CD4-positive, CD25-positive, alpha-beta regulatory T cell (primary cell): ENCODE data around the gene VSX2. TPM values are rescaled to one million over a fixed set of nuclear protein-coding genes. Genes with fewer than 3 reads are reported as not detected.

Experiments used
- ATAC-seq, 2 donors: fragments of 150-1000 bp; cut with Tn5 transposase; one replicate each; pipeline ENCODE4 v1.10.0; 2021; ENCODE audit warnings: low read depth in 2 of 2, moderate number of reproducible peaks in 2 of 2, moderate library complexity in 1 of 2
- DNase-seq, 3 donors: peaks; one replicate each; pipeline versions ENCODE4 v3.0.0 to v3.0.0-alpha.2; 2012 to 2022; ENCODE audit warnings: mixed read lengths in 1 of 3
- H3K27ac ChIP-seq: one replicate; pipeline ENCODE4 v1.7.0; 2013; ENCODE audit warnings: mild to moderate bottlenecking, low read length; ENCODE audit not compliant: insufficient read depth, poor library complexity, severe bottlenecking
- H3K27me3 ChIP-seq: one replicate; pipeline ENCODE4 v1.7.0; 2013; ENCODE audit warnings: low read length; ENCODE audit not compliant: control insufficient read depth, insufficient read depth
- H3K36me3 ChIP-seq: one replicate; pipeline ENCODE4 v1.7.0; 2013; ENCODE audit warnings: mild to moderate bottlenecking, low read length, moderate library complexity; ENCODE audit not compliant: control insufficient read depth, insufficient read depth
- H3K4me1 ChIP-seq: 2 replicates; pipeline ENCODE4 v1.7.0; 2013; ENCODE audit warnings: mild to moderate bottlenecking, low read length; ENCODE audit not compliant: insufficient read depth, control insufficient read depth, poor library complexity, severe bottlenecking
- H3K4me3 ChIP-seq: one replicate; pipeline ENCODE4 v1.7.0; 2013; ENCODE audit warnings: low read depth, mild to moderate bottlenecking, low read length, moderate library complexity
- H3K9me3 ChIP-seq, 2 experiments: 1 replicate in 1 of 2; 2 replicates in 1 of 2; pipeline ENCODE4 v1.7.0; 2013; ENCODE audit warnings: low read length in 2 of 2, mild to moderate bottlenecking in 1 of 2, moderate library complexity in 1 of 2; ENCODE audit not compliant: control insufficient read depth in 2 of 2
- H3K27ac Mint-ChIP-seq, 3 donors: one replicate each; pipeline ENCODE4 v1.8.0; 2020 to 2022; ENCODE audit warnings: mild to moderate bottlenecking in 3 of 3, mixed read lengths in 3 of 3, moderate library complexity in 2 of 3
- H3K27me3 Mint-ChIP-seq: one replicate; pipeline ENCODE4 v1.8.0; 2022; ENCODE audit warnings: mild to moderate bottlenecking, mixed read lengths
- H3K36me3 Mint-ChIP-seq: one replicate; pipeline ENCODE4 v1.8.0; 2020; ENCODE audit warnings: mixed read lengths
- H3K4me1 Mint-ChIP-seq, 4 donors: one replicate each; pipeline ENCODE4 v1.8.0; 2020 to 2022; ENCODE audit warnings: mixed read lengths in 4 of 4, mild to moderate bottlenecking in 1 of 4
- H3K4me3 Mint-ChIP-seq, 4 donors: one replicate each; pipeline ENCODE4 v1.8.0; 2020 to 2022; ENCODE audit warnings: mild to moderate bottlenecking in 4 of 4, mixed read lengths in 4 of 4, moderate library complexity in 3 of 4
- H3K9me3 Mint-ChIP-seq, 7 donors: one replicate each; pipeline ENCODE4 v1.8.0; 2020 to 2022; ENCODE audit warnings: mixed read lengths in 7 of 7, mild to moderate bottlenecking in 3 of 7, moderate library complexity in 2 of 7
- polyA plus RNA-seq, 4 donors: library from polyadenylated mRNA; unstranded; fragments of 300-500 nt; fragmentation: Illumina TruSeq; gene quantifications; one replicate each; pipeline ENCODE4 v1.2.3, GENCODE V29; 2021
- total RNA-seq: library from RNA; stranded (reverse); gene quantifications from one replicate; pipeline ENCODE4 v1.2.3, GENCODE V29; 2022

Gene VSX2
- total and polyA plus RNA-seq, 5 donors from 2014 or later: 0.08 TPM; not detected in 4

GRCh38 chr14:74243051-74243450 lies 3.8 kb downstream of the VSX2 start:
- no peak for ATAC-seq
- H3K27me3 Mint-ChIP-seq: peaks cover 86% of the 10 kb centered on the region
- H3K4me3 ChIP-seq: no peak overlapping the region
- H3K27ac Mint-ChIP-seq: no peak overlapping the region
- H3K36me3 Mint-ChIP-seq: no peaks in the 10 kb centered on the region
- H3K27me3 ChIP-seq: peaks cover 37% of the 10 kb centered on the region
- no peaks in the 10 kb centered on the region for H3K36me3 ChIP-seq
- no peak overlapping the region for H3K27ac ChIP-seq
- DNase-seq: no peak
- H3K4me1 Mint-ChIP-seq: peaks cover 0 to 30% (median 9%) of the 10 kb centered on the region in 4 donors
- H3K9me3 Mint-ChIP-seq: peaks cover 0 to 5% (median 0%) of the 10 kb centered on the region in 7 donors
- no peaks in the 10 kb centered on the region for H3K9me3 ChIP-seq
- peaks cover 21% of the 10 kb centered on the region for H3K4me1 ChIP-seq
- peak overlapping the region in 2 of 4 donors; percentile 4 to 38 for H3K4me3 Mint-ChIP-seq

DNA sequence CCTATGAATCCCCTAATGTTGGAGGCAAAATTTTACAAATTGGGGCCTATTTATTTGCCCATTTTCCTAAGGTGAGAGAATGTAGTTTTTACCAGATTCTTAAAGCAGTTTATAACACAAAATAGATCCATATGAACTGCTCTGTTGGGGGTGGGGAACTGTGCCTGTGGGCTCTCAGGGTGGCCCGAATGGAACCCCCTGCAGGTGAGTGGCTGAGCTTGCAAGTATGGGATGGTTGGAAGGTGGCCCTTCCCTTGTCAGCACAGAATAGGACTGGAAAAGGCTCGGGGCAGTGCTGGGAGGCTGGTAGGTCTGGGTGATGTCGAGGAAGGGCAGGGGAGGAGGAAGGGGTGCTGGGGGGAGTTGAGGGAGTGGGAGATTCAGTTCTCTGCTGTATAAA lies 4.9 kb downstream of the VSX2 start:
- H3K27ac Mint-ChIP-seq: no peak overlapping the region
- H3K9me3 ChIP-seq: no peaks in the 10 kb centered on the region
- peaks cover 21% of the 10 kb centered on the region for H3K4me1 ChIP-seq
- peaks cover 27% of the 10 kb centered on the region for H3K27me3 ChIP-seq
- no peaks in the 10 kb centered on the region for H3K36me3 Mint-ChIP-seq
- no peak overlapping the region for H3K4me3 Mint-ChIP-seq
- no peak for ATAC-seq
- DNase-seq: no peak
- peaks cover 0 to 5% (median 0%) of the 10 kb centered on the region in 7 donors for H3K9me3 Mint-ChIP-seq
- no peak overlapping the region for H3K4me3 ChIP-seq
- H3K4me1 Mint-ChIP-seq: peaks cover 0 to 26% (median 9%) of the 10 kb centered on the region in 4 donors
- H3K36me3 ChIP-seq: no peaks in the 10 kb centered on the region
- H3K27me3 Mint-ChIP-seq: peaks cover 86% of the 10 kb centered on the region
- no peak overlapping the region for H3K27ac ChIP-seq

- no peak for DNase-seq
- H3K9me3 Mint-ChIP-seq: peaks cover 0 to 5% (median 0%) of the 10 kb centered on the region in 7 donors
- ATAC-seq: no peak
- peaks cover 81% of the 10 kb centered on the region for H3K27me3 Mint-ChIP-seq
- no peaks in the 10 kb centered on the region for H3K36me3 Mint-ChIP-seq
- peaks cover 27% of the 10 kb centered on the region for H3K27me3 ChIP-seq
- H3K4me1 Mint-ChIP-seq: peaks cover 0 to 24% (median 9%) of the 10 kb centered on the region in 4 donors
- no peak overlapping the region for H3K27ac ChIP-seq
- H3K4me3 Mint-ChIP-seq: peak overlapping the region in 1 of 4 donors; percentile 17
- H3K36me3 ChIP-seq: no peaks in the 10 kb centered on the region
- H3K4me1 ChIP-seq: peaks cover 14% of the 10 kb centered on the region
- H3K27ac Mint-ChIP-seq: no peak overlapping the region
- H3K9me3 ChIP-seq: no peaks in the 10 kb centered on the region
- no peak overlapping the region for H3K4me3 ChIP-seq
Observed at GRCh38 chr14:74245292-74245691, 6.0 kb downstream of the VSX2 start.

DNA sequence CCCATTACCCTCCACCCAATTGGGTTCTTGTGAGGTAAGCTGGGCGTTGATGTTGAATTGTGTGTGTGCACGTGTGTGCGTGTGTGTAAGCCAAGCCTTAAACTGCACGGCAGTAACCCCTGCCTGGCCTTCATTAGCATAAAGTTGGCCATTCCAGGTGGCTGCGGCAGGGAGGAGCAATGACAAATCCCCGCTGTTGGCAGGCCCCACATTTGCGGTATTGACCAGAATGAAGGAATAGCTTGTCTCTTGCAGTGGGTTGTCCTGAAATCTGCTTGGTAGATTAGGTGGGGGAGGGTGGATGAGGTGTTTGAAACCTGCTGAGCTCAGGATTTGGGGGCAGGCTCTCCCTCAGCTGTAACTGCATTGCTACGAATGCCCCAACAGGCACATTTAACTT lies 7.3 kb downstream of the VSX2 start:
- H3K36me3 Mint-ChIP-seq: peaks cover under 1% of the 10 kb centered on the region
- Histone ChIP-seq H3K9me3 (no peaks in the 10 kb centered on the region), H3K36me3 (no peaks in the 10 kb centered on the region), H3K4me1 (peaks cover 5% of the 10 kb centered on the region), H3K27me3 (peaks cover 25% of the 10 kb centered on the region), H3K4me3 (no peak overlapping the region), H3K27ac (no peak overlapping the region)
- H3K4me3 Mint-ChIP-seq: no peak overlapping the region
- peaks cover 0 to 5% (median 0%) of the 10 kb centered on the region in 7 donors for H3K9me3 Mint-ChIP-seq
- DNase-seq (no peak), ATAC-seq (no peak)
- H3K27me3 Mint-ChIP-seq: peaks cover 76% of the 10 kb centered on the region
- no peak overlapping the region for H3K27ac Mint-ChIP-seq
- H3K4me1 Mint-ChIP-seq: peaks cover 0 to 18% (median 9%) of the 10 kb centered on the region in 4 donors

- peaks cover 64% of the 10 kb centered on the region for H3K27me3 Mint-ChIP-seq
- H3K9me3 ChIP-seq: no peaks in the 10 kb centered on the region
- H3K9me3 Mint-ChIP-seq: peaks cover 0 to 3% (median 0%) of the 10 kb centered on the region in 7 donors
- no peak overlapping the region for H3K27ac Mint-ChIP-seq
- H3K4me3 ChIP-seq: no peak overlapping the region
- H3K36me3 Mint-ChIP-seq: peaks cover 3% of the 10 kb centered on the region
- peaks cover 13% of the 10 kb centered on the region for H3K27me3 ChIP-seq
- no peaks in the 10 kb centered on the region for H3K36me3 ChIP-seq
- peaks cover 0 to 10% (median 7%) of the 10 kb centered on the region in 4 donors for H3K4me1 Mint-ChIP-seq
- DNase-seq (no peak), ATAC-seq (no peak)
- no peak overlapping the region for H3K27ac ChIP-seq
- H3K4me1 ChIP-seq: peaks cover 5% of the 10 kb centered on the region
- H3K4me3 Mint-ChIP-seq: peak overlapping the region in 1 of 4 donors; percentile 49
Observed at GRCh38 chr14:74248017-74248416, 8.8 kb downstream of the VSX2 start.

DNA sequence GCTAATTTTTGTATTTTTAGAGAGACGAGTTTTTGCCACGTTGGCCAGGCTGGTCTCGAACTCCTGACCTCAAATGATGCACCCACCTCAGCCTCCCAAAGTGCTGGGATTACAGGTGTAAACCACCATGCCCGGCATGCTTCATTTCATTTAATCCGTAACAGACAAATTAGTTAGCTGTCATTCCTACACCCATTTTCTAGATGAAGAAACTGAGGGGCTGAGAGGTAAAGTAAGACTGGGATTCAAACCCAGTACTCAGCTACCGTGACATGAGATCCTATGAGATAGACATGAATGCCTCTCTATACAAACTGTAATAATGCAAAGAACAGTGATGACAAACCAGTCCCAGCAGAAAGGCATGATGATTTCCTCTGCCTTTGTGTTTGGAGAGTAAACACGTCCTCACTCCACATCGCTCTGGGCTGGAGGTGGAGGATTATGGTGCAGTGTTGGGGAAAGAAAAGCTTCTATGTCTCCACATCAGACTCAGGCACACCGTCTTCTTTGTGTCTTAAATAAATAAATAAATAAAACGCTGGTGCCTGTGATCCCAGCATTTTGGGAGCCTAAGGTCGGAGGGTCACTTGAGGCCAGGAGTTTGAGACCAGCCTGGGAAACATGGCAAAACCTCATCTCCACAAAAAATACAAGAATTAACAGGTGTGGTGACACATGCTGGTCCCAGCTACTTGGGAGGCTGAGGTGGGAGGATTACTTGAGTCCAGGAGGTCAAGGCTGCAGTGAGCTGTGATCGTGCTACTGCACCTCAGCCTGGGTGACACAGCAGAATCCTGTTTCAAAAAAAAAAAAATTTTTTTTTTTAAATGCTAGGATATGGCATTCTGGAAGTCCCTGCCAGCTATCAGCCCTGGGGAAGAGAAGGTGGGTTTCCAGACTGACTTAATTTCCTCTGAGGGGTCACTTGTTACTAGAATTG lies 10.5 kb downstream of the VSX2 start:
- Histone ChIP-seq H3K36me3 (no peaks in the 10 kb centered on the region), H3K9me3 (no peaks in the 10 kb centered on the region), H3K27me3 (peaks cover under 1% of the 10 kb centered on the region), H3K4me1 (peaks cover 5% of the 10 kb centered on the region), H3K27ac (no peak overlapping the region), H3K4me3 (no peak overlapping the region)
- ATAC-seq (no peak), DNase-seq (no peak)
- H3K27ac Mint-ChIP-seq: no peak overlapping the region
- peaks cover 0 to 2% (median 0%) of the 10 kb centered on the region in 7 donors for H3K9me3 Mint-ChIP-seq
- H3K27me3 Mint-ChIP-seq: peaks cover 57% of the 10 kb centered on the region
- no peak overlapping the region for H3K4me3 Mint-ChIP-seq
- H3K36me3 Mint-ChIP-seq: peaks cover 3% of the 10 kb centered on the region
- H3K4me1 Mint-ChIP-seq: peaks cover 0 to 8% (median 6%) of the 10 kb centered on the region in 4 donors

DNA sequence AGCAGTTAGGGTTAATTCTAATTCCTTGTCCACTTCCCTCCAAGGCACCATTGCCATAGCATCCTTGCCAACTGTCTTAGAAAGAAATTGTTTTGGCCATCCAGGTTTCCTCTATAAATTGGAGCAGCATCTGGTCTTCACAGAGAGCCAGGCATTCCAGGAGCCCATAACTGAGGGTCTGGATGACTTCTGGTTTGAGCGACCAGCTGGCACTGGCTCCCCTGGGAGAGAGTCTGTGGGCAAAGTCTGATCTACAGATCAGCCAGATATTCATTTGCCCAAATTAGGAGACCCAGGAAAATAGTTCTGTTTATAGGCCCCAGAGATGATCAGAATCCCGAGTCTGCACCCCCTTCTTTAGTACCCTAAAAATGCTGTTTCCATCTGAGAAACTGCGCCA lies 16.0 kb downstream of the VSX2 start:
- peaks cover 46% of the 10 kb centered on the region for H3K27me3 Mint-ChIP-seq
- H3K9me3 Mint-ChIP-seq: no peaks in the 10 kb centered on the region

More for the DNA sequence above, 16.0 kb downstream of the VSX2 start:
- peaks cover 19% of the 10 kb centered on the region for H3K4me1 ChIP-seq
- H3K9me3 ChIP-seq: no peaks in the 10 kb centered on the region
- peaks cover 3% of the 10 kb centered on the region for H3K36me3 Mint-ChIP-seq
- DNase-seq (no peak), ATAC-seq (no peak)
- H3K27me3 ChIP-seq: no peaks in the 10 kb centered on the region
- H3K36me3 ChIP-seq: no peaks in the 10 kb centered on the region
- no peak overlapping the region for H3K4me3 Mint-ChIP-seq
- H3K27ac Mint-ChIP-seq: no peak overlapping the region
- peaks cover 0 to 20% (median 10%) of the 10 kb centered on the region in 4 donors for H3K4me1 Mint-ChIP-seq
- H3K4me3 ChIP-seq: no peak overlapping the region
- no peak overlapping the region for H3K27ac ChIP-seq
